Activated T-cell treated with anti-CD3 and anti-CD28 coated beads for 48 hours (primary cell): ENCODE data around the gene LRRC74B.
"Not testable (repeated sequence)": the region's sequence is repeated elsewhere in the genome, so short reads cannot be mapped to it uniquely, and the experiment has no call there.

Source experiments
- DNase-seq: peaks from one replicate; pipeline ENCODE4 v3.0.0-alpha.2; 2020; ENCODE audit warnings: low read depth

The LRRC74B gene

GRCh38 chr22:21077884-21078508 lies 32.2 kb downstream of the LRRC74B start:
- no peak for DNase-seq

- DNase-seq, result no peak
These were observed 33.2 kb downstream of the LRRC74B start for GRCh38 chr22:21078916-21079315.

GRCh38 chr22:21079493-21079892 lies 33.7 kb downstream of the LRRC74B start:
- DNase-seq, result no peak

GRCh38 chr22:21080435-21081137 lies 34.8 kb downstream of the LRRC74B start:
- no peak for DNase-seq

- no peak for DNase-seq
These were observed 36.5 kb downstream of the LRRC74B start for GRCh38 chr22:21082248-21082647.

GRCh38 chr22:21087119-21087518 lies 41.4 kb downstream of the LRRC74B start:
- no peak for DNase-seq

DNA sequence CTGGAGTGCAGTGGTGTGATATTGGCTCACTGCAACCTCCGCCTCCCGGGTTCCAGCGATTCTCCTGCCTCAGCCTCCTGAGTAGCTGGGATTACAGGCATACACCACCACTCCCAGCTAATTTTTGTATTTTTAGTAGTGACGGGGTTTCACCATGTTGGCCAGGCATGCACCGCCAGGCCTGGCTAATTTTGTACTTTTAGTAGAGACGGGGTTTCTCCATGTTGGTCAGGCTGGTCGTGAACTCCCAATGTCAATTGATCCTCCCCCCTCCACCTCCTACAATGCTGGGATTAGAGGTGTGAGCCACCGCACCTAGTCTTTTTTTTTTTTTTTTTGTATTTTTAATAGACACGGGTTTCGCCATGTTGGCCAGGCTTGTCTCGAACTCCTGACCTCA lies 42.2 kb downstream of the LRRC74B start:
- DNase-seq, result not testable (repeated sequence)

GRCh38 chr22:21091220-21091619 lies 45.5 kb downstream of the LRRC74B start:
- not testable (repeated sequence) for DNase-seq

GRCh38 chr22:21092797-21093554 lies 47.2 kb downstream of the LRRC74B start:
- DNase-seq, result no peak

DNA sequence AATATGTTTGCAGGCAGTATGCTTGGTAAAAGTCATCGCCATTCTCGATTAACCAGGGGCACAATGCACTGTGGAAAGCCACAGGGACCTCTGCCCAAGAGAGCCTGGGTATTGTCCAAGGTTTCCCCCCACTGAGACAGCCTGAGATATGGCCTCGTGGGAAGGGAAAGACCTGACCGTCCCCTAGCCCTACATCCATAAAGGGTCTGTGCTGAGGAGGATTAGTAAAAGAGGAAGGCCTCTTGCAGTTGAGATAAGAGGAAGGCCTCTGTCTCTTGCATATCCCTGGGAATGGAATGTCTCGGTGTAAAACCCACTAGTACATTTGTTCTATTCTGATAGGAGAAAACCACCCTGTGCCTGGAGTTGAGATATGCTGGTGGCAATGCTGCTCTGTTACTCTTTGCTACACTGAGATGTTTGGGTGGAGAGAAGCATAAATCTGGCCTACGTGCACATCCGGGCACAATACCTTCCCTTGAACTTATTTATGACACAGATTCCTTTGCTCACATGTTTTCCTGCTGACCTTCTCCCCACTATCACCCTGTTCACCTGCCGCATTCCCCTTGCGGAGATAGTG lies 47.9 kb downstream of the LRRC74B start:
- DNase-seq, result not testable (repeated sequence)

DNA sequence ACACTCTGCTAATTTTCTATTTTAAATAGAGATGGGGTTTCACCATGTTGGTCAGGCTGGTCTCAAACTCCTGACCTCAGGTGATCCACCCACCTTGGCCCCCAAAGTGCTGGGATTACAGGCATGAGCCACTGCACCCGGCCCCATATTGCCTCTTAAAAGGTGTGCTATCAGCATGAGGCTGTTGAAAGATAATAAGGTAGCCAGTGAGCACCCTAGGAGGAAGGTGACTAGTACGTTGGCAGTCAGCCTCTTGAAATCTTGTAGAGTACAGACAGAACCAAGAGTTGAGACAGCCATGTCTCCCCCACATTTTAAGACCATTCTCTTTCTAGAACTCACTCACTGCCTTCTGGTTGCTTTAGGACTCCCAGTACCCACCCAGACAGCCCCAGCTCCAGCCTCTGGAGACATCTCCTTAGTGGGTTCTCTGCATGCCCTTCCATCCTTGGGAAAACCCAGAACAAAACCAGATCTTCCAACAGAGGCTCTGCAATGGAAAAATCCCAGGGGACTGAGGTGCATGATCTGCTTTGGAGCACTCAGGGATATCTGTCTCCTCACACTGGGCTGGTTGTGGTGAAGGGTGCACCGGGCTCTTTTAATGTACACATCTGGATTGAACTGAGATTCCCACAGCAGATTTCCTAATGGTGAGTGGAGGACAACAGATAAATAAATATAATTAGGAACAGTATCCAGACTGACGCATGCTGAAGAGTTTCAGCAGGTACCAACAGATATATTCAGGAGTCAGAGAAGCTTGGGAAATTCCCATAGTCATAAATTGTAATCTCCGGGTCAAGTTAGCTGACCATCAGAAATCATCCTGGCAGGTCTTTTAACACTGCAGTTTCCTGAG lies 49.4 kb downstream of the LRRC74B start:
- DNase-seq, result no peak

DNA sequence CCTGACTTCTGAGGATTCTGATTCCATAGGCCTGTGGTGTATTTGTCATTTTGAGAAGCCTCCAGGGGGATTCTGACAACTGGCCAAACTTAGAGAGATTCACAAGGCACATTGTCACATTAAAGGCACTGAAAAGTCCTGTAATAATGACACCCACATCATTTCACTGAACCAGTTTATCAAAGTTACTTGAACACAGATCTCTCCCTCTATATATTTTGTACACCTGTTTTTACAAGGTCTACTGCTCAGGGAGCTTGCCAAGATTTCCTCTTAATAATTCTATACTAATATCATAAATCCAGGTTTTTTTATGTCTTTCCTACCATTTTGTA lies 50.0 kb downstream of the LRRC74B start:
- DNase-seq, result no peak

- DNase-seq, result not testable (repeated sequence)
These were observed 51.1 kb downstream of the LRRC74B start for GRCh38 chr22:21096878-21097277.

DNA sequence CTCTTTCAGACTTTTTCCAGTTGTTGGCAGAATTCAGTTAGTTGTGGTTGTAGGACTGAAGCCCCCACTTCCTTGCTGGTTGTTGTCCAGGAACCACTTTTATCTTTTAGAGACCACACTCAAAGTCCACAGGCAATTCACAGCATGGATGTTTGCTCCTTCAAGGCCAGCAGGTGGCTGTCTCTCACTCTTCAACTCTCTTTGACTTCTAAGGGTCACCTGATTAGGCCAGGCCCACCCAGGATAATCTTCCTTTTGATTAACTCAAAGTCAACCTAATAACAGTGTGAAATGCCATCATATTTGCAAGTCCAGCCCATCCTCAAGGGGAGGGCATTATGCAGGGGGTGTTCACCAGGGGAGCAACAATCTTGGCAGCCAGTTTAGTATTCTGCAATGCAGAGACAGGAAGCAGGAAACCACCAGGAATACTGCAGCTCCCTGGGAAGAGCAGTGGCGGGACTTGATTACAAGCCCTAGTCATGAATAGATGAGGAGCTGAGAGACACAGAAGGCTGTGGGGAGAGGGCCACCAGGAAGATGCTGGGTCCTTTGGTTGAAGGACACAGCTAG lies 52.4 kb downstream of the LRRC74B start:
- no peak for DNase-seq

DNA sequence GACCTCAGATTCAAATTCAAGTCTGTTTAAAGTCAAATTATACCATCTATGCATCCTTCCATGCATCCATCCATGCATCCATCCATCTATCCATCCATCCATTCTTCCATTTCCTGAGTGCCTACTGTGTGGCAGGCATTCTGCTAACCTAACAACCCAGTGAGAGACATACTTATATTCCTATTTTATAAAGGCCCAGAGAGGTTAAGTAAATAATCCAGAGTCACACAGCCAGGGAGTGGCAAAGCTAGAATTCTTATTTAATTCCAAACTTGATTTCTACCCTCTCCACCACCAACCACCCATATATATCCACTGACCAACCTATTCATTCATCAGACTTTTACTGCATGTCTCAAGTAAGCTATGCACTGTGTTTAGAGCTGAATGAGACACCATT lies 53.8 kb downstream of the LRRC74B start:
- DNase-seq, result no peak

DNA sequence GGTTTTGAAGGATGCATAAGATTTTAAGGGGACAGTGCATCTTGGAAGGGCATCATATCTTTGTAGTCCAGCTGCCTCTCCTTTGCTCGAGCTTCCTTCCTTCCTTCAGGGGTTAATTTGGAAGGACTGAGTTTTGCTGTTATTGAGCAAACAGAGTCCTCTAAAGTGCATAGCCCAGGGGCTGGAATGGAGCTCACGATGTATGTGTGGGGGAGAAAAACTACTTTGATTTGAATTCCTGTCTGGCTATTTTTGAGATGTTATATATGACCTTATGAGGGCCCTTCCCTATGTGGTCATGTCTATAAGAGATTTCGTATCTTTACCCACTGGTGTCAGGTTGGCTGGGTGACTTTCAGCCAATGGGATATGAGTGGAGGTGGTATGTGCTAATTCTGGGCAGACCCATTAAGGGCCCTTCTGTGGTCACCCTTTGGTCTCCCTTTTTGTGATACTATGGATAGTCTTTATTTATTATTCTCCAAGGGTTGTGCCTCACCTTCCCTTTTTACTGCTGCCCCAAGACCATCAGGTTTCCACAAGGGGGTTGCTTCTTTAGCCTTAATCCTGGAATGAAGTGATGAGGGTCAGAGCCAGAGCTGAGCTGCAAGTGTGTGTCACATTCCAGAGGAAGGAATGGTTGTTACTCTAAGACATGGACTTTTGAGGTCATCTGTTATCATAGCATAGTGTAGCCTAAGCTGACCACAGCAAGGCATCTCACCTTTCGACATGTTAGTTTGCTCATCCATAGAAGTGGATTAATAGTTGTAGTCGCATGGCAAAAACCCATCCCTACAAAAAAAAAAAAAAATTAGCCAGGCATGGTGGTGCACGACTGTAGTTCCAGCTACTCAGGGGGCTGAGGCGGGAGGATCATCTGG lies 54.6 kb downstream of the LRRC74B start:
- no peak for DNase-seq

DNA sequence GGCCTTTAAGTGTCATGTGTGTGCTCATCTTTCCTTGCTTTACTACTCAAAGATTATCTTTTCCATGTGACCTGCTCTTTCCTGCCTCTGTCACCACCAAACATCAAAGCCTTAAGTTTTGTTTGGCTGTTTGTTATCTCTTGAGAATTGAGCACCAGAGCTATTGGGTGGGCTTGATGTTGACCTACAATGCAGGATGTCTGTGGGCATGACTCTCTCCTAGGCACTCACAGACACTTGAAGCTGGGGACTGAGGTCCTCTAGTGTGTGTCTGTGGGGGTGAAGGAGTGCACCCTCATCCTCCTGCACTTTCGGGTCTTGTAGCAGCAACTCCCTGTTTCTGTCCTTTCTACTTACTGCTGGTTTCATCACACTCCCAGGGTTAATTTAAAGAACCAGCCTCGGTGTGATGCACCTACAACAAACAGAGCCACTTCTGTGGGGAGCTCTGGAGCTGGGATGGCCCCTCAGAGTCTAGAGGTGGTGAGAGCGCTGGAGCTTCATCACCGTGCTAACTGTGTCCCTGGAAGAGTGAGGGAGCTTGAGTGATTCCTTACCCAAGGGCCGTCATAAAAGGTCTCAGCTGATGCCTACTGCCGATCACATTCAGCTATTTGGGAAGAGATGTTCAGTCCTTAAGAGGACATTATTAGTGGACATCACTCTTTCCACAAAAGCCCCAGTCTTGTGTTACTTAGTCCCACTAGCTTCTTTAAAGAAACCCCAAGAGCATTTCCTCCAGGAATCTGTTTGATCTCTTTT lies 56.3 kb downstream of the LRRC74B start:
- no peak for DNase-seq

- DNase-seq, result peak; percentile 79
These were observed 57.0 kb downstream of the LRRC74B start for GRCh38 chr22:21102659-21103267.

- no peak for DNase-seq
These were observed 57.9 kb downstream of the LRRC74B start for GRCh38 chr22:21103633-21104032.
